WTC11 (cell line): ENCODE results near the gene MEGF11. TPM values are rescaled to one million over a fixed set of nuclear protein-coding genes. Genes with fewer than 3 reads are reported as not detected.

Experiments
- ATAC-seq: fragments of 200-7000 bp; cut with Tn5 transposase; 2 replicates; pipeline ENCODE4 v1.10.0; 2021; ENCODE audit warnings: mild to moderate bottlenecking, moderate library complexity
- CTCF ChIA-PET: fragments of 300-600 bp; sonication (Branson Sonifier 250); formaldehyde crosslinking; loops from one replicate; lab custom pipeline; 2021; ENCODE audit warnings: antibody characterized with exemption; lab: Charles Lee
- POLR2A ChIA-PET: fragments of 350-600 bp; sonication (Branson Sonifier 250); formaldehyde crosslinking; loops from one replicate; lab custom pipeline; 2021; ENCODE audit warnings: antibody characterized with exemption; lab: Charles Lee
- DNase-seq: peaks from one replicate; pipeline ENCODE4 v3.0.0; 2021; ENCODE audit warnings: low spot score
- H3K27ac Mint-ChIP-seq: 2 replicates; pipeline ENCODE4 v1.8.0; 2021; ENCODE audit warnings: mixed read lengths
- H3K27me3 Mint-ChIP-seq: 2 replicates; pipeline ENCODE4 v1.8.0; 2021; ENCODE audit warnings: low read depth, mild to moderate bottlenecking, moderate library complexity, mixed read lengths
- H3K36me3 Mint-ChIP-seq: 2 replicates; pipeline ENCODE4 v1.8.0; 2021; ENCODE audit warnings: mixed read lengths
- H3K4me1 Mint-ChIP-seq: 2 replicates; pipeline ENCODE4 v1.8.0; 2022; ENCODE audit warnings: mixed read lengths
- H3K4me3 Mint-ChIP-seq: 2 replicates; pipeline ENCODE4 v1.8.0; 2021; ENCODE audit warnings: mild to moderate bottlenecking, moderate library complexity, mixed read lengths
- H3K9me3 Mint-ChIP-seq: 2 replicates; pipeline ENCODE4 v1.8.0; 2021; ENCODE audit warnings: mixed read lengths
- CDX4 ChIP-seq: fragments of 250-450 bp; sonication (Bioruptor Pico); IDR thresholded peaks from 2 replicates; pipeline ENCODE4 v1.9.0; 2021; ENCODE audit warnings: moderate library complexity, mild to moderate bottlenecking, inconsistent platforms, borderline replicate concordance
- CREB1 ChIP-seq: sonication (generic); formaldehyde crosslinking; IDR thresholded peaks from 2 replicates; pipeline ENCODE4 v1.8.0; 2023; ENCODE audit warnings: mild to moderate bottlenecking, missing genetic modification reagents
- E2F1 ChIP-seq: sonication (generic); formaldehyde crosslinking; IDR thresholded peaks from 2 replicates; pipeline ENCODE4 v1.8.0; 2022; ENCODE audit warnings: mild to moderate bottlenecking, missing genetic modification reagents
- FOXK1 ChIP-seq: sonication (generic); formaldehyde crosslinking; IDR thresholded peaks from 2 replicates; pipeline ENCODE4 v1.8.0; 2022; ENCODE audit warnings: mild to moderate bottlenecking, moderate library complexity, missing genetic modification reagents
- GABPB1 ChIP-seq: sonication (generic); formaldehyde crosslinking; IDR thresholded peaks from 2 replicates; pipeline ENCODE4 v1.8.1; 2023; ENCODE audit warnings: mild to moderate bottlenecking, missing genetic modification reagents
- JAZF1 ChIP-seq: fragments of 250-450 bp; sonication (Bioruptor Pico); IDR thresholded peaks from 2 replicates; pipeline ENCODE4 v1.9.0; 2021; ENCODE audit warnings: moderate library complexity, mild to moderate bottlenecking, inconsistent platforms
- JUN ChIP-seq: sonication (generic); formaldehyde crosslinking; IDR thresholded peaks from 2 replicates; pipeline ENCODE4 v1.8.0; 2023; ENCODE audit warnings: mild to moderate bottlenecking, missing genetic modification reagents
- NR3C1 ChIP-seq: sonication (generic); formaldehyde crosslinking; conservative IDR thresholded peaks from 2 replicates; pipeline ENCODE4 v1.8.1; 2023; ENCODE audit warnings: low read depth, mild to moderate bottlenecking, missing genetic modification reagents
- PRRX2 ChIP-seq: fragments of 250-450 bp; sonication (Bioruptor Pico); IDR thresholded peaks from 2 replicates; pipeline ENCODE4 v1.8.0; 2021; ENCODE audit warnings: mild to moderate bottlenecking
- RELA ChIP-seq: sonication (generic); formaldehyde crosslinking; IDR thresholded peaks from 2 replicates; pipeline ENCODE4 v1.8.1; 2022; ENCODE audit warnings: missing genetic modification reagents, mild to moderate bottlenecking, borderline replicate concordance
- SP1 ChIP-seq: sonication (generic); formaldehyde crosslinking; conservative IDR thresholded peaks from 2 replicates; pipeline ENCODE4 v1.8.1; 2022; ENCODE audit warnings: missing genetic modification reagents
- STAT6 ChIP-seq: sonication (generic); formaldehyde crosslinking; conservative IDR thresholded peaks from 2 replicates; pipeline ENCODE4 v1.8.1; 2023; ENCODE audit warnings: mild to moderate bottlenecking, low read depth, missing genetic modification reagents, moderate library complexity
- TP53 ChIP-seq: sonication (generic); formaldehyde crosslinking; IDR thresholded peaks from 2 replicates; pipeline ENCODE4 v1.8.1; 2023; ENCODE audit warnings: mild to moderate bottlenecking, missing genetic modification reagents
- total RNA-seq: library from RNA; stranded (reverse); gene quantifications from 3 replicates; pipeline ENCODE4 v1.2.3, GENCODE V29; 2021
- TF ChIP-seq, protein P1 (sequence below): sonication (generic); formaldehyde crosslinking; IDR thresholded peaks from 2 replicates; pipeline ENCODE4 v1.8.0; 2023; ENCODE audit warnings: missing genetic modification reagents, mild to moderate bottlenecking, borderline replicate concordance
- TF ChIP-seq, protein P2 (sequence below): sonication (generic); formaldehyde crosslinking; IDR thresholded peaks from 2 replicates; pipeline ENCODE4 v1.8.0; 2023; ENCODE audit warnings: missing genetic modification reagents

MEGF11 gene
- total RNA-seq, 1 experiment from 2014 or later: 3.3 TPM

- peaks cover 3% of the 10 kb centered on the region for H3K36me3 Mint-ChIP-seq
- H3K9me3 Mint-ChIP-seq: no peaks in the 10 kb centered on the region
- TF ChIP-seq, protein P1, sequence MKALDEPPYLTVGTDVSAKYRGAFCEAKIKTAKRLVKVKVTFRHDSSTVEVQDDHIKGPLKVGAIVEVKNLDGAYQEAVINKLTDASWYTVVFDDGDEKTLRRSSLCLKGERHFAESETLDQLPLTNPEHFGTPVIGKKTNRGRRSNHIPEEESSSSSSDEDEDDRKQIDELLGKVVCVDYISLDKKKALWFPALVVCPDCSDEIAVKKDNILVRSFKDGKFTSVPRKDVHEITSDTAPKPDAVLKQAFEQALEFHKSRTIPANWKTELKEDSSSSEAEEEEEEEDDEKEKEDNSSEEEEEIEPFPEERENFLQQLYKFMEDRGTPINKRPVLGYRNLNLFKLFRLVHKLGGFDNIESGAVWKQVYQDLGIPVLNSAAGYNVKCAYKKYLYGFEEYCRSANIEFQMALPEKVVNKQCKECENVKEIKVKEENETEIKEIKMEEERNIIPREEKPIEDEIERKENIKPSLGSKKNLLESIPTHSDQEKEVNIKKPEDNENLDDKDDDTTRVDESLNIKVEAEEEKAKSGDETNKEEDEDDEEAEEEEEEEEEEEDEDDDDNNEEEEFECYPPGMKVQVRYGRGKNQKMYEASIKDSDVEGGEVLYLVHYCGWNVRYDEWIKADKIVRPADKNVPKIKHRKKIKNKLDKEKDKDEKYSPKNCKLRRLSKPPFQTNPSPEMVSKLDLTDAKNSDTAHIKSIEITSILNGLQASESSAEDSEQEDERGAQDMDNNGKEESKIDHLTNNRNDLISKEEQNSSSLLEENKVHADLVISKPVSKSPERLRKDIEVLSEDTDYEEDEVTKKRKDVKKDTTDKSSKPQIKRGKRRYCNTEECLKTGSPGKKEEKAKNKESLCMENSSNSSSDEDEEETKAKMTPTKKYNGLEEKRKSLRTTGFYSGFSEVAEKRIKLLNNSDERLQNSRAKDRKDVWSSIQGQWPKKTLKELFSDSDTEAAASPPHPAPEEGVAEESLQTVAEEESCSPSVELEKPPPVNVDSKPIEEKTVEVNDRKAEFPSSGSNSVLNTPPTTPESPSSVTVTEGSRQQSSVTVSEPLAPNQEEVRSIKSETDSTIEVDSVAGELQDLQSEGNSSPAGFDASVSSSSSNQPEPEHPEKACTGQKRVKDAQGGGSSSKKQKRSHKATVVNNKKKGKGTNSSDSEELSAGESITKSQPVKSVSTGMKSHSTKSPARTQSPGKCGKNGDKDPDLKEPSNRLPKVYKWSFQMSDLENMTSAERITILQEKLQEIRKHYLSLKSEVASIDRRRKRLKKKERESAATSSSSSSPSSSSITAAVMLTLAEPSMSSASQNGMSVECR: peak; percentile 60; the same call in 1 of the 2 replicates
- TF ChIP-seq FOXK1 (CRISPR knock-in tag): 0 out of 2 replicates have a peak, but pooled peaks have one; percentile 40
- TF ChIP-seq CREB1 (CRISPR knock-in tag): no peak
- TF ChIP-seq, all 79 proteins: peak for 2
- DNase-seq: peak; percentile 23
- ATAC-seq: peak; percentile 60
- POLR2A ChIA-PET: interaction anchor here (0.7 to 2.5 kb wide), 10 partner anchors 13 to 566 kb away, joined by 3 to 15 read pairs (median 4); partner anchors contain the start of genes DENND4A and RNU5B-1
- H3K27me3 Mint-ChIP-seq: peaks cover 3% of the 10 kb centered on the region; the same call in 1 of the 2 replicates
- H3K27ac Mint-ChIP-seq: peak overlapping the region; percentile 99
- H3K4me3 Mint-ChIP-seq: peak overlapping the region; percentile 99
- CTCF ChIA-PET: interaction anchor here (0.5 to 3.2 kb wide), 22 partner anchors 14 to 380 kb away, joined by 3 to 33 read pairs (median 4); partner anchors contain the start of genes DENND4A and INTS14
- H3K4me1 Mint-ChIP-seq: peaks cover 16% of the 10 kb centered on the region
Observed at GRCh38 chr15:65869954-65870871, 383.3 kb downstream of the MEGF11 start.

GRCh38 chr15:65869126-65869953 lies 384.2 kb downstream of the MEGF11 start, which contains the start of gene RAB11A:
Gene RAB11A, plus strand, starts transcription at chr15:65869491. Its CDS starts 95 bp downstream, at chr15:65869586.
- POLR2A ChIA-PET: interaction anchor here (0.5 to 2.5 kb wide), 9 partner anchors 12 to 565 kb away, joined by 3 to 15 read pairs (median 4); partner anchors contain the start of genes DENND4A and RNU5B-1
- peak; percentile 95 for DNase-seq
- Mint-ChIP-seq H3K27me3 (peaks cover 3% of the 10 kb centered on the region; the same call in 1 of the 2 replicates), H3K4me1 (peaks cover 16% of the 10 kb centered on the region), H3K9me3 (no peaks in the 10 kb centered on the region), H3K27ac (peak within 1 kb of the TSS; percentile 99), H3K4me3 (peak within 1 kb of the TSS; percentile 99), H3K36me3 (peaks cover 1% of the 10 kb centered on the region; the same call in 1 of the 2 replicates)
- CTCF ChIA-PET: interaction anchor here (0.8 to 3.2 kb wide), 21 partner anchors 10 to 381 kb away, joined by 3 to 33 read pairs (median 4); partner anchors contain the start of gene INTS14
- peak; percentile 91 for ATAC-seq
- 0 out of 2 replicates have a peak, but pooled peaks have one; percentile 70 for TF ChIP-seq E2F1 (CRISPR knock-in tag)
- peak; percentile 93 for TF ChIP-seq SP1 (CRISPR knock-in tag)
- TF ChIP-seq STAT6: no peak
- TF ChIP-seq, protein P1: no peak; the same call in none of the 2 replicates
- no peak for TF ChIP-seq TP53
- TF ChIP-seq GABPB1: peak; percentile 61; the same call in 1 of the 2 replicates
- no peak for TF ChIP-seq RELA
- TF ChIP-seq JAZF1 (CRISPR knock-in tag): no peak
- TF ChIP-seq JUN (CRISPR knock-in tag): no peak
- TF ChIP-seq, protein P2, sequence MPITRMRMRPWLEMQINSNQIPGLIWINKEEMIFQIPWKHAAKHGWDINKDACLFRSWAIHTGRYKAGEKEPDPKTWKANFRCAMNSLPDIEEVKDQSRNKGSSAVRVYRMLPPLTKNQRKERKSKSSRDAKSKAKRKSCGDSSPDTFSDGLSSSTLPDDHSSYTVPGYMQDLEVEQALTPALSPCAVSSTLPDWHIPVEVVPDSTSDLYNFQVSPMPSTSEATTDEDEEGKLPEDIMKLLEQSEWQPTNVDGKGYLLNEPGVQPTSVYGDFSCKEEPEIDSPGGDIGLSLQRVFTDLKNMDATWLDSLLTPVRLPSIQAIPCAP (CRISPR knock-in tag): peak; percentile 66; the same call in 1 of the 2 replicates
- TF ChIP-seq CDX4: no peak
- no peak for TF ChIP-seq NR3C1 (CRISPR knock-in tag)
- no peak; the same call in 1 of the 2 replicates for TF ChIP-seq PRRX2 (CRISPR knock-in tag)
